ENCODE measurements around the gene FXYD6. TPM values are rescaled to one million over a fixed set of nuclear protein-coding genes. Genes with fewer than 3 reads are reported as not detected.

Gene FXYD6
- total RNA-seq, 2 experiments from 2014 or later = 0.24 TPM; not detected in 1

DNA sequence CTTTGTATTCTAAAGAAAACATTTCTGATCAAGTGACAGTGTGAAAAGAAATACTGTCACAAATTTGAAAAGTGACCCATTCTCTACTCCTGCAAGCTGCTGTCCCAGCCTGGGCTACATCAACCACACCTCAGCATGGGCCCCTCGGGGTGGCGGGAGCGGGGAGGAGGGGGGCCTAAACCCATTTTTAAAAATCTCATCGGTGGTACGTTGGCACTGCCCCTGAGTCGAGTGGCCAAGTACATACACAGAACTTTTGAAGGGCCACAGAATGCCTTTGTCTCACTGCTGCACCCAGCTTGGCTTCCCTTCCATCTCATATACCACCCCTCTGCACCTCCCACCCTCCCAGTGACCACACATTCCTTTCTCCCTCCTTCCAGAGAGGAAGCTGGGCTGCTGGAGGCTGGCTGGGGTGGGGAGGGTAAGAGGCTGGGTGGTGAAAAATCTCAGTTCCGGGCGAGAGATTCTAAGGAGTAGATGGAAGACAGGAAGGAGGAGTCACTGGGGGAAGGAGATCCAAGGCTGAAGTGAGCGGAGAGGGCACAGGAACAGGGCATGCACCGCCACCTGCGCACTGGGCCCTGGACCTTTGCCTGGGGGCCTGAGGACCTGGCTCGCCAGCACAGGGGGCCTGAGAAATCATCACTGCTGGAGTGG lies 21.1 kb downstream of the FXYD6 start:
- H3K4me1 Mint-ChIP-seq (ENCODE audit: low read depth) = peaks cover 1% of the 10 kb centered on the region
- no peak overlapping the region for H3K4me3 Mint-ChIP-seq
- peaks cover 8% of the 10 kb centered on the region for H3K9me3 Mint-ChIP-seq (ENCODE audit: insufficient read depth)
- no peaks in the 10 kb centered on the region for H3K36me3 Mint-ChIP-seq (ENCODE audit: low read depth)
- ChIA-PET CTCF (interaction anchor here (0.7 to 8.0 kb wide), 3 partner anchors 18 to 198 kb away, joined by 3 to 51 read pairs (median 3); no protein-coding TSS in a partner anchor), POLR2A (interaction anchor here (0.7 kb wide), 1 partner anchor 248 kb away, joined by 3 read pairs; no protein-coding TSS in a partner anchor)
- H3K27me3 Mint-ChIP-seq (ENCODE audit: low read depth) = peaks cover 21% of the 10 kb centered on the region
- H3K27ac Mint-ChIP-seq = no peak overlapping the region
- no peak for ATAC-seq
- no peak for DNase-seq

- POLR2A ChIA-PET = no interaction called here
- CTCF ChIA-PET = interaction anchor here (0.6 to 8.0 kb wide), 4 partner anchors 10 to 201 kb away, joined by 3 to 51 read pairs (median 5); no protein-coding TSS in a partner anchor
- H3K27me3 Mint-ChIP-seq (ENCODE audit: low read depth) = peaks cover 23% of the 10 kb centered on the region
- no peak overlapping the region for H3K27ac Mint-ChIP-seq
- no peaks in the 10 kb centered on the region for H3K36me3 Mint-ChIP-seq (ENCODE audit: low read depth)
- no peak overlapping the region for H3K4me3 Mint-ChIP-seq
- no peak for ATAC-seq
- H3K4me1 Mint-ChIP-seq (ENCODE audit: low read depth) = peaks cover 9% of the 10 kb centered on the region
- H3K9me3 Mint-ChIP-seq (ENCODE audit: insufficient read depth) = peaks cover 8% of the 10 kb centered on the region
- no peak for DNase-seq
Observed at GRCh38 chr11:117852309-117852708, 24.1 kb downstream of the FXYD6 start.

DNA sequence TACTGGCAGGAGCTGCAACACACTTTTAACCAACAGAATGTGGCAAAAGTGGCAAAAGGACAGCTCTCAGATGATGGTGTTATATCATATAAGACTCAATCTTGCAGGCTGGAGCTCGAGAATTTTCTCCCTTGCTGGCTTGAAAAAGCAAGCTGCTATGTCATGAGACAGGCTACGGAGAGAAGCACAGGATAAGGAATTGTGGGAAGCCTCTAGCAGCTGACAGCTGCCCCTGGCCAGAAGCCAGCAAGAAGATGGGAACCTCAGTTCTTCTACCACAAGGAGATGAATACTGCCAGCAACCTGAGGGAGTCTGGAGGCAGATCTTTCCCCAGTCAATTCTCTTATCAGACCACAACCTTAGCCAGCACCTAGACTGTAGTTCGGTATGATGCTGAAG lies 24.6 kb downstream of the FXYD6 start:
- Mint-ChIP-seq H3K4me3 (no peak overlapping the region), H3K36me3 (ENCODE audit: low read depth) (no peaks in the 10 kb centered on the region), H3K9me3 (ENCODE audit: insufficient read depth) (peaks cover 8% of the 10 kb centered on the region), H3K27me3 (ENCODE audit: low read depth) (peaks cover 24% of the 10 kb centered on the region), H3K27ac (no peak overlapping the region), H3K4me1 (ENCODE audit: low read depth) (peaks cover 9% of the 10 kb centered on the region)
- POLR2A ChIA-PET = no interaction called here
- ATAC-seq = no peak
- CTCF ChIA-PET = interaction anchor here (0.6 to 8.0 kb wide), 4 partner anchors 11 to 202 kb away, joined by 3 to 51 read pairs (median 5); no protein-coding TSS in a partner anchor
- no peak for DNase-seq

- ATAC-seq (no peak), DNase-seq (no peak)
- Mint-ChIP-seq H3K27ac (no peak overlapping the region), H3K27me3 (ENCODE audit: low read depth) (peaks cover 26% of the 10 kb centered on the region), H3K36me3 (ENCODE audit: low read depth) (no peaks in the 10 kb centered on the region), H3K9me3 (ENCODE audit: insufficient read depth) (peaks cover 8% of the 10 kb centered on the region), H3K4me3 (no peak overlapping the region), H3K4me1 (ENCODE audit: low read depth) (peaks cover 9% of the 10 kb centered on the region)
- ChIA-PET CTCF (interaction anchor here (1.5 to 8.0 kb wide), 2 partner anchors 53 to 95 kb away, joined by 5 to 51 read pairs; no protein-coding TSS in a partner anchor), POLR2A (no interaction called here)
Observed at GRCh38 chr11:117851106-117851505, 25.4 kb downstream of the FXYD6 start.

GRCh38 chr11:117849781-117850414 lies 26.6 kb downstream of the FXYD6 start:
- DNase-seq = peak; percentile 22
- CTCF ChIA-PET = interaction anchor here (1.1 to 8.0 kb wide), 4 partner anchors 11 to 203 kb away, joined by 3 to 51 read pairs (median 5); no protein-coding TSS in a partner anchor
- Mint-ChIP-seq H3K27me3 (ENCODE audit: low read depth) (peaks cover 26% of the 10 kb centered on the region), H3K27ac (no peak overlapping the region), H3K36me3 (ENCODE audit: low read depth) (no peaks in the 10 kb centered on the region), H3K4me1 (ENCODE audit: low read depth) (peaks cover 9% of the 10 kb centered on the region), H3K9me3 (ENCODE audit: insufficient read depth) (peaks cover 8% of the 10 kb centered on the region), H3K4me3 (no peak overlapping the region)
- no peak for ATAC-seq
- POLR2A ChIA-PET = no interaction called here

DNA sequence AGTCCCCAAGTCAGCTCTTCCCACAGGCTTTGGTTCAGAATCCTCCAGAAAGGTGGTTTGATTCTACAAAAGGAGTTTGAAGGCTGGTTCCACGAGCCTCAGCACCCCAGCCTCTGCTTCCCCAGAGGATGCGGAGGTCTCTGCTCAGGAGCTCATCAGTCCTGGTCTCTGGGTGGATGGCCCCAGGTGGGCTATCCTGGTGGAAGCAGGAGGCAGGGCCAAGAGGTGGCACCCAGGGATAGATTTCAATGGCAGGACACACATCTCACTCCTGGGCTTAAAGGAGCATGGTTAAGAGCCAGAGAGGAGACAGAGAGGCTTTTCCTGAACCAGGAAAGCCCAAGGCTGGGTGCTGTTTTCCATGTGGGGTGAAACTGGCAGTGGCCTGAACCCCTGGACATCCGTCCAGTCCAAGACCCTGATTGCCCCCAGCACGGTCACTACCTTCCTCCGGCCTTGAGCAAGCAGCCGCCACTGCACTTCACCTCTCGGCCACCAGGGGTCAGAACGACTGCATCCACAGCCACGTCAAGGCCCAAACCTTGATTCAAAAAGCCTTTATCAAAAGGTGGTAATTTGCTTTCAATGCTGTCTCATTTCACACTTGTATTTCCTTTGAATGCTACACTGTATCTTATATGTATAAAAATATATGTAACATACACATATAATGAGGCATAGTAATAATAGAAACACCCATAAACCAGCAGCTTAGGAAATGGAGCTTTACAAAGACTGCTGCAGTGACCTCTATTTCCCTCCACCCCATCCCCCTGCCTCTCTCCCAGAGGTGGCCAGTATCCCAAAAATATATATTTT lies 32.6 kb downstream of the FXYD6 start:
- Mint-ChIP-seq H3K27ac (no peak overlapping the region), H3K4me1 (ENCODE audit: low read depth) (peaks cover 7% of the 10 kb centered on the region), H3K9me3 (ENCODE audit: insufficient read depth) (no peaks in the 10 kb centered on the region), H3K4me3 (no peak overlapping the region), H3K27me3 (ENCODE audit: low read depth) (peaks cover 11% of the 10 kb centered on the region), H3K36me3 (ENCODE audit: low read depth) (no peaks in the 10 kb centered on the region)
- ChIA-PET POLR2A (no interaction called here), CTCF (interaction anchor here (0.6 to 8.9 kb wide), 34 partner anchors 11 to 327 kb away, joined by 3 to 212 read pairs (median 3); partner anchors contain the start of genes FXYD2 and IL10RA)
- ATAC-seq (peak; percentile 85), DNase-seq (peak; percentile 90)

GRCh38 chr11:117842131-117842941 lies 34.1 kb downstream of the FXYD6 start:
- no peak overlapping the region for H3K27ac Mint-ChIP-seq
- H3K36me3 Mint-ChIP-seq (ENCODE audit: low read depth) = no peaks in the 10 kb centered on the region
- H3K9me3 Mint-ChIP-seq (ENCODE audit: insufficient read depth) = no peaks in the 10 kb centered on the region
- ChIA-PET POLR2A (interaction anchor here (1.0 kb wide), 1 partner anchor 104 kb away, joined by 6 read pairs; no protein-coding TSS in a partner anchor), CTCF (interaction anchor here (0.9 to 8.9 kb wide), 19 partner anchors 9 to 211 kb away, joined by 3 to 212 read pairs (median 4); partner anchors contain the start of genes FXYD2 and IL10RA)
- peak; percentile 20 for DNase-seq
- no peak for ATAC-seq
- H3K4me1 Mint-ChIP-seq (ENCODE audit: low read depth) = peaks cover 22% of the 10 kb centered on the region
- no peak overlapping the region for H3K4me3 Mint-ChIP-seq
- peaks cover 17% of the 10 kb centered on the region for H3K27me3 Mint-ChIP-seq (ENCODE audit: low read depth)

DNA sequence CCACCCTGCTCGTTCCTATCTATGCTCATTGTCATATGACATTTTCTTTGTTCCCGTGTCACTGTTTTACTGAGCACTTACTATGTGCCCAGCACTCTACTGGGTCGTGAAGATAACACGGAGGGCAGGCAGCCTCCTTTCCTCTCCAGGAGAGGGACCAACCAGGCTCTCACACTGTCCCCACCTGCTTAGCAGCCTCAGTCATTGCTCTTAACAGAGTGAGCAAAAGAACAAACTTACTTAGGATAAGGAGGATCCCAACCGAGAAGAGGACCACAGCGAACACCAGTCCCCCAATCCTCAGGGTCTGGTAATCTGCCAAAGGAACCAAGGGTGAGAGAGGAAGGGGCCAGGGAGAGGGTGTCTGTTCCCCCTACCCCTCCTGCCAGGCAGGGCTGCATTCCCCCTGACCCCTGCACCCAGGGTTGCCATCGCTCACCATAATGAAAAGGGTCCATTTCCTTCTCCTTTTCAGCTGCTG lies 34.9 kb downstream of the FXYD6 start:
- Mint-ChIP-seq H3K27ac (peak overlapping the region; percentile 26), H3K4me1 (ENCODE audit: low read depth) (peaks cover 25% of the 10 kb centered on the region), H3K4me3 (no peak overlapping the region), H3K36me3 (ENCODE audit: low read depth) (no peaks in the 10 kb centered on the region), H3K9me3 (ENCODE audit: insufficient read depth) (no peaks in the 10 kb centered on the region), H3K27me3 (ENCODE audit: low read depth) (peaks cover 13% of the 10 kb centered on the region)
- POLR2A ChIA-PET = no interaction called here
- CTCF ChIA-PET = interaction anchor here (1.4 to 8.9 kb wide), 9 partner anchors 9 to 212 kb away, joined by 4 to 212 read pairs (median 21); partner anchors contain the start of gene FXYD2
- DNase-seq (no peak), ATAC-seq (no peak)

GRCh38 chr11:117840881-117841550 lies 35.4 kb downstream of the FXYD6 start:
- CTCF ChIA-PET = interaction anchor here (1.4 to 8.9 kb wide), 3 partner anchors 24 to 212 kb away, joined by 11 to 212 read pairs (median 13); no protein-coding TSS in a partner anchor
- no peaks in the 10 kb centered on the region for H3K36me3 Mint-ChIP-seq (ENCODE audit: low read depth)
- H3K27ac Mint-ChIP-seq = peak overlapping the region; percentile 26

More at GRCh38 chr11:117840881-117841550, 35.4 kb downstream of the FXYD6 start:
- Mint-ChIP-seq H3K27me3 (ENCODE audit: low read depth) (peaks cover 10% of the 10 kb centered on the region), H3K9me3 (ENCODE audit: insufficient read depth) (no peaks in the 10 kb centered on the region), H3K4me1 (ENCODE audit: low read depth) (peaks cover 25% of the 10 kb centered on the region), H3K4me3 (no peak overlapping the region)
- POLR2A ChIA-PET = no interaction called here
- no peak for ATAC-seq
- DNase-seq = peak; percentile 18
